K562 (cell line): Measurements from ENCODE around the gene NR5A1. TPM values are rescaled to one million over a fixed set of nuclear protein-coding genes. Genes with fewer than 3 reads are reported as not detected.

Experiments
- CREB1 ChIP-seq, 2 experiments: sonication (generic) in 1 of 2; formaldehyde crosslinking in 1 of 2; IDR thresholded peaks; 2 replicates each; pipeline versions ENCODE4 v1.6.1 to v1.8.0; 2012 to 2022; ENCODE audit warnings: inconsistent platforms in 1 of 2, mild to moderate bottlenecking in 1 of 2, missing genetic modification reagents in 1 of 2, moderate library complexity in 1 of 2
- NCOA2 ChIP-seq, 2 experiments: fragments of 450-650 bp; IDR thresholded peaks; 2 replicates each; pipeline ENCODE4 v1.6.1; 2018; ENCODE audit warnings: mild to moderate bottlenecking in 2 of 2, moderate library complexity in 1 of 2; ENCODE audit not compliant: partially characterized antibody in 2 of 2
- NFRKB ChIP-seq: fragments of 450-650 bp; IDR thresholded peaks from 2 replicates; pipeline ENCODE4 v1.6.1; 2016; ENCODE audit warnings: low read depth
- RB1 ChIP-seq: fragments of 450-650 bp; IDR thresholded peaks from 2 replicates; pipeline ENCODE4 v1.6.1; 2017; ENCODE audit warnings: low read depth, mild to moderate bottlenecking
- RFX7 ChIP-seq: fragments of 250-450 bp; sonication (Bioruptor Pico); IDR thresholded peaks from 2 replicates; pipeline ENCODE4 v1.5.1; 2021; ENCODE audit warnings: mild to moderate bottlenecking
- ZNF224 ChIP-seq: sonication (generic); formaldehyde crosslinking; IDR thresholded peaks from 2 replicates; pipeline ENCODE4 v1.8.0; 2022; ENCODE audit warnings: mild to moderate bottlenecking, missing genetic modification reagents
- ZNF324 ChIP-seq: fragments of 250-450 bp; sonication (Bioruptor Pico); IDR thresholded peaks from 2 replicates; pipeline ENCODE4 v1.4.0; 2020; ENCODE audit warnings: mild to moderate bottlenecking
- ZNF384 ChIP-seq: IDR thresholded peaks from 2 replicates; pipeline ENCODE4 v1.6.1; 2012; ENCODE audit warnings: low read depth, low read length, improper control_type of control experiment
- ZNF584 ChIP-seq: fragments of 200-800 bp; sonication (Bioruptor generic); IDR thresholded peaks from 2 replicates; pipeline ENCODE4 v1.6.1; 2016; ENCODE audit warnings: low read depth, mild to moderate bottlenecking, missing genetic modification characterization, missing compliant biosample characterization
- polyA plus RNA-seq, 8 experiments: library from polyadenylated mRNA; depleted of rRNA in 4 of 8; stranded (reverse) in 5 of 8; unstranded in 3 of 8; fragments of >200 nt; fragmentation: Nextera tagmentation in 2 of 8; fragmentation: Illumina TruSeq in 1 of 8; extraction: Ambion mirVana in 2 of 8; extraction: Trizol in 1 of 8; gene quantifications; 2 replicates each; pipeline versions ENCODE4 v1.2.1 to v1.2.3, GENCODE V29; 2011 to 2014; ENCODE audit warnings: inconsistent platforms in 1 of 8, missing spikeins in 1 of 8
- total RNA-seq, 7 experiments: library from RNA; depleted of rRNA in 6 of 7; stranded (reverse); fragments of >200 nt in 6 of 7; fragmentation: Illumina TruSeq in 2 of 7; extraction: Trizol in 2 of 7; gene quantifications; 2 replicates each; pipeline versions ENCODE4 v1.2.1 to v1.2.3, GENCODE V29; 2011 to 2021; ENCODE audit warnings: low replicate concordance in 1 of 7
- TF ChIP-seq, protein P1 (sequence below): sonication (generic); formaldehyde crosslinking; IDR thresholded peaks from 2 replicates; pipeline ENCODE4 v1.8.0; 2022; ENCODE audit warnings: mild to moderate bottlenecking, missing genetic modification reagents
- TF ChIP-seq, protein P2 (sequence below): conservative IDR thresholded peaks from 2 replicates; pipeline ENCODE4 v1.6.1; 2011; ENCODE audit warnings: low read depth, mild to moderate bottlenecking, low read length; ENCODE audit not compliant: control insufficient read depth
- TF ChIP-seq, protein P3 (sequence below): sonication (generic); formaldehyde crosslinking; IDR thresholded peaks from 2 replicates; pipeline ENCODE4 v1.8.0; 2023; ENCODE audit warnings: mild to moderate bottlenecking, missing genetic modification reagents
- TF ChIP-seq, protein P4 (sequence below): fragments of 450-650 bp; IDR thresholded peaks from 2 replicates; pipeline ENCODE4 v1.6.1; 2016; ENCODE audit warnings: antibody characterized with exemption
- TF ChIP-seq, protein P5 (sequence below): sonication (generic); formaldehyde crosslinking; IDR thresholded peaks from 2 replicates; pipeline ENCODE4 v1.9.0; 2022; ENCODE audit warnings: mild to moderate bottlenecking, missing genetic modification reagents

NR5A1 gene
- total and polyA plus RNA-seq, 9 of the 15 experiments (the other 6 are each of a cell fraction or from before 2014, with no cell fraction given), result 0.11 to 0.32 (median 0.20) TPM; not detected in 6

DNA sequence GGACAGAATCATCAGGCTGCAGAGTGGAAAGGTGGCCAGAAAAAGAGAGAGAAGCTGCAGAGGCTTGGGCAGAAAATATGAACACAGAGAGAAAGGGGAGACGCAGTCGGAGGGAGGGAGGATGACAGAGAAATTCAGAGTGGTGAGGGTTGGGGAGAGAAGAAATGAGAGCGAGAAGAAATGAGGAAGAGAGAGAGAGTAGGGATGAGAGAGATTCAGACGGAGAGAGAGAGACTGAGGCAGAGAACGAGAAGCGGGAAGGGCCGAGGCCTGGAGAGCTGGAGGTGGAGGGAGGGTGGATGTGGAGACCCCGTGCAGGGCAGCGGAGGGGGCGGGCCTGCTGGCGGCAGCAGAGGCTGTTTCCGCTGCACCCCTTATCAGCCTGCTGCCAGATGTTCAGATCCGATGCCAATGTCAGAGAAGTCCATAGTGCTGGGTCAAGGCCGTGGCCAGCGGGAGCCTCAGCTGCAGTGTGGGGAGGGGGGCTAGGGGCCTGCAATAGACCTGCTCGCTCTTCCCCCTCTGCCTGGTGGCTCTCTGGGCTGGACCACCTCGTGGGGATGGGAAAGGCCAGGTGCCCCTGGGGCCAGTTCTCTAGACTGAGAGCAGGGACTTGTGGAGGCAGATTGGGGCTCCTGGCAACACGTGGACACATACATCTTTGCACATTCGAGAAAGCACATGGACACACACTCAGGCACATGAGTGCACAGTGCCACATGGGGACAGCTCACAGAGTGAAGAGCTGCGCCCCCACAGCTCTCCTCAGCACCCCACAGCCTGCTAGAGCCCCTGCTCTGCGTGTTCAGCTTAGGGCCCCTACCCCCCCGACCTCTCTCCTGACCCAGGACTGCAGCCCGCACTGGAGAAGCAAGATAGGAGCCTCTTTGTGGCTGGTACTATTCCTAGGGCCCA is 4.9 kb upstream of the NR5A1 start (continued):
- no peak for TF ChIP-seq CREB1 (IDR thresholded peaks at IDR 0.05)
- TF ChIP-seq CREB1 (CRISPR knock-in tag; IDR thresholded peaks at IDR 0.05), result no peak
- TF ChIP-seq, protein P1, sequence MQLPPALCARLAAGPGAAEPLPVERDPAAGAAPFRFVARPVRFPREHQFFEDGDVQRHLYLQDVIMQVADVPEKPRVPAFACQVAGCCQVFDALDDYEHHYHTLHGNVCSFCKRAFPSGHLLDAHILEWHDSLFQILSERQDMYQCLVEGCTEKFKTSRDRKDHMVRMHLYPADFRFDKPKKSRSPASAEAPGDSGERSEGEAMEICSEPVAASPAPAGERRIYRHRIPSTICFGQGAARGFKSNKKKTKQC (CRISPR knock-in tag), result no peak
- TF ChIP-seq ZNF384, result no peak
- no peak for TF ChIP-seq ZNF324 (CRISPR knock-in tag)
- TF ChIP-seq, protein P2, sequence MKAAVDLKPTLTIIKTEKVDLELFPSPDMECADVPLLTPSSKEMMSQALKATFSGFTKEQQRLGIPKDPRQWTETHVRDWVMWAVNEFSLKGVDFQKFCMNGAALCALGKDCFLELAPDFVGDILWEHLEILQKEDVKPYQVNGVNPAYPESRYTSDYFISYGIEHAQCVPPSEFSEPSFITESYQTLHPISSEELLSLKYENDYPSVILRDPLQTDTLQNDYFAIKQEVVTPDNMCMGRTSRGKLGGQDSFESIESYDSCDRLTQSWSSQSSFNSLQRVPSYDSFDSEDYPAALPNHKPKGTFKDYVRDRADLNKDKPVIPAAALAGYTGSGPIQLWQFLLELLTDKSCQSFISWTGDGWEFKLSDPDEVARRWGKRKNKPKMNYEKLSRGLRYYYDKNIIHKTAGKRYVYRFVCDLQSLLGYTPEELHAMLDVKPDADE, result 0 out of 2 replicates have a peak, but pooled peaks have one; percentile 52
- peak; percentile 60; the same call in 1 of the 2 replicates for TF ChIP-seq RB1
- no peak for TF ChIP-seq RFX7
- TF ChIP-seq, protein P3, sequence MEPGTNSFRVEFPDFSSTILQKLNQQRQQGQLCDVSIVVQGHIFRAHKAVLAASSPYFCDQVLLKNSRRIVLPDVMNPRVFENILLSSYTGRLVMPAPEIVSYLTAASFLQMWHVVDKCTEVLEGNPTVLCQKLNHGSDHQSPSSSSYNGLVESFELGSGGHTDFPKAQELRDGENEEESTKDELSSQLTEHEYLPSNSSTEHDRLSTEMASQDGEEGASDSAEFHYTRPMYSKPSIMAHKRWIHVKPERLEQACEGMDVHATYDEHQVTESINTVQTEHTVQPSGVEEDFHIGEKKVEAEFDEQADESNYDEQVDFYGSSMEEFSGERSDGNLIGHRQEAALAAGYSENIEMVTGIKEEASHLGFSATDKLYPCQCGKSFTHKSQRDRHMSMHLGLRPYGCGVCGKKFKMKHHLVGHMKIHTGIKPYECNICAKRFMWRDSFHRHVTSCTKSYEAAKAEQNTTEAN (CRISPR knock-in tag), result no peak
- no peak for TF ChIP-seq ZNF584 (CRISPR knock-in tag)
- peak; percentile 56 for TF ChIP-seq NFRKB
- TF ChIP-seq, protein P4, sequence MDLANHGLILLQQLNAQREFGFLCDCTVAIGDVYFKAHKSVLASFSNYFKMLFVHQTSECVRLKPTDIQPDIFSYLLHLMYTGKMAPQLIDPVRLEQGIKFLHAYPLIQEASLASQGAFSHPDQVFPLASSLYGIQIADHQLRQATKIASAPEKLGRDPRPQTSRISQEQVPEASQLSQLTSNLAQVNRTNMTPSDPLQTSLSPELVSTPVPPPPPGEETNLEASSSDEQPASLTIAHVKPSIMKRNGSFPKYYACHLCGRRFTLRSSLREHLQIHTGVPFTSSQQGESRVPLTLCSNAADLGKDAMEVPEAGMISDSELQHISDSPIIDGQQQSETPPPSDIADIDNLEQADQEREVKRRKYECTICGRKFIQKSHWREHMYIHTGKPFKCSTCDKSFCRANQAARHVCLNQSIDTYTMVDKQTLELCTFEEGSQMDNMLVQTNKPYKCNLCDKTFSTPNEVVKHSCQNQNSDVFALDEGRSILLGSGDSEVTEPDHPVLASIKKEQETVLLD, result peak; percentile 57
- no peak for TF ChIP-seq NCOA2 (IDR thresholded peaks at IDR 0.05; ENCODE audit: partially characterized antibody in 2 of 2)
- 0 out of 2 replicates have a peak, but pooled peaks have one; percentile 59 for TF ChIP-seq ZNF224 (CRISPR knock-in tag)
- TF ChIP-seq, protein P5, sequence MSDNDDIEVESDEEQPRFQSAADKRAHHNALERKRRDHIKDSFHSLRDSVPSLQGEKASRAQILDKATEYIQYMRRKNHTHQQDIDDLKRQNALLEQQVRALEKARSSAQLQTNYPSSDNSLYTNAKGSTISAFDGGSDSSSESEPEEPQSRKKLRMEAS (CRISPR knock-in tag), result peak; percentile 97
